ENCODE measurements around the gene ZNFX1.

The ZNFX1 gene

GRCh38 chr20:49291200-49291599 is 13.3 kb upstream of the ZNFX1 start:
- no peak for DNase-seq

GRCh38 chr20:49290608-49291191 is 12.8 kb upstream of the ZNFX1 start:
- no peak for DNase-seq

GRCh38 chr20:49288784-49289696 is 11.2 kb upstream of the ZNFX1 start:
- no peak for DNase-seq

- DNase-seq = no peak
These were observed 10.4 kb upstream of the ZNFX1 start for GRCh38 chr20:49288250-49288751.

GRCh38 chr20:49287555-49288249 is 9.8 kb upstream of the ZNFX1 start:
- no peak for DNase-seq

GRCh38 chr20:49286689-49287551 is 9.1 kb upstream of the ZNFX1 start:
- no peak for DNase-seq

GRCh38 chr20:49285813-49286494 is 8.1 kb upstream of the ZNFX1 start:
- no peak for DNase-seq

GRCh38 chr20:49285233-49285668 is 7.4 kb upstream of the ZNFX1 start:
- DNase-seq = no peak

- no peak for DNase-seq
These were observed 7.0 kb upstream of the ZNFX1 start for GRCh38 chr20:49284818-49285217.

- DNase-seq = no peak
These were observed 6.1 kb upstream of the ZNFX1 start for GRCh38 chr20:49283703-49284625.

GRCh38 chr20:49283176-49283702 is 5.4 kb upstream of the ZNFX1 start:
- no peak for DNase-seq

GRCh38 chr20:49282584-49283171 is 4.8 kb upstream of the ZNFX1 start:
- no peak for DNase-seq

GRCh38 chr20:49281913-49282467 is 4.1 kb upstream of the ZNFX1 start:
- no peak for DNase-seq

- no peak for DNase-seq
These were observed 3.4 kb upstream of the ZNFX1 start for GRCh38 chr20:49281059-49281912.

- DNase-seq = no peak
These were observed 2.7 kb upstream of the ZNFX1 start for GRCh38 chr20:49280463-49281058.

- no peak for DNase-seq
These were observed 2.0 kb upstream of the ZNFX1 start for GRCh38 chr20:49279677-49280462.

Data from NCI-H526 treated with DMSO at 0.1 percent for 48 hours (cell line).